Endothelial cell (in vitro differentiated cells): Measurements from ENCODE around the gene IL13. TPM values are rescaled to one million over a fixed set of nuclear protein-coding genes. Genes with fewer than 3 reads are reported as not detected.
"Not testable (repeated sequence)": the region's sequence is repeated elsewhere in the genome, so short reads cannot be mapped to it uniquely, and the experiment has no call there.

Experiments
- DNase-seq: peaks from one replicate; pipeline ENCODE4 v3.0.0; 2021; ENCODE audit warnings: low spot score
- H3K27ac Mint-ChIP-seq: one replicate; pipeline ENCODE4 v1.8.0; 2021; ENCODE audit warnings: mixed read lengths, inconsistent platforms; ENCODE audit not compliant: unreplicated experiment
- H3K27me3 Mint-ChIP-seq: one replicate; pipeline ENCODE4 v1.8.0; 2021; ENCODE audit warnings: mild to moderate bottlenecking, moderate library complexity, mixed read lengths, inconsistent platforms; ENCODE audit not compliant: unreplicated experiment
- H3K36me3 Mint-ChIP-seq: one replicate; pipeline ENCODE4 v1.8.0; 2021; ENCODE audit warnings: mild to moderate bottlenecking, low read depth, mixed read lengths, inconsistent platforms; ENCODE audit not compliant: unreplicated experiment
- H3K4me1 Mint-ChIP-seq: one replicate; pipeline ENCODE4 v1.8.0; 2021; ENCODE audit warnings: mild to moderate bottlenecking, mixed read lengths, inconsistent platforms; ENCODE audit not compliant: unreplicated experiment
- H3K4me3 Mint-ChIP-seq: one replicate; pipeline ENCODE4 v1.8.0; 2021; ENCODE audit warnings: mild to moderate bottlenecking, mixed read lengths, inconsistent platforms; ENCODE audit not compliant: unreplicated experiment
- H3K9me3 Mint-ChIP-seq: one replicate; pipeline ENCODE4 v1.8.0; 2021; ENCODE audit warnings: mixed read lengths, inconsistent platforms; ENCODE audit not compliant: unreplicated experiment
- CTCF ChIP-seq: fragments of 200-600 bp; sonication (generic); IDR thresholded peaks from one replicate; pipeline ENCODE4 v1.5.0; 2021; ENCODE audit warnings: antibody characterized with exemption; ENCODE audit not compliant: unreplicated experiment
- total RNA-seq: library from RNA; stranded (reverse); fragmentation: NEBNext Ultra II Directional; extraction: Animal tissue kit (Norgen Biotek cat#: 25700); gene quantifications from one replicate; pipeline ENCODE4 v1.2.1, GENCODE V29; 2021; ENCODE audit not compliant: unreplicated experiment

IL13 gene
- total RNA-seq, 1 donor from 2014 or later = not detected

- TF ChIP-seq CTCF = no peak
- no peaks in the 10 kb centered on the region for H3K27me3 Mint-ChIP-seq
- DNase-seq = no peak
- H3K36me3 Mint-ChIP-seq = peaks cover 3% of the 10 kb centered on the region
- no peak overlapping the region for H3K4me3 Mint-ChIP-seq
- no peaks in the 10 kb centered on the region for H3K9me3 Mint-ChIP-seq
- H3K4me1 Mint-ChIP-seq = peaks cover 26% of the 10 kb centered on the region
- H3K27ac Mint-ChIP-seq = no peak overlapping the region
These were observed 30.8 kb downstream of the IL13 start for GRCh38 chr5:132688536-132689339.

GRCh38 chr5:132689513-132689912, 31.5 kb downstream of the IL13 start:
- DNase-seq = no peak
- TF ChIP-seq CTCF = no peak
- H3K36me3 Mint-ChIP-seq = peaks cover 3% of the 10 kb centered on the region
- H3K9me3 Mint-ChIP-seq = no peaks in the 10 kb centered on the region
- H3K4me3 Mint-ChIP-seq = no peak overlapping the region
- H3K27me3 Mint-ChIP-seq = no peaks in the 10 kb centered on the region
- H3K4me1 Mint-ChIP-seq = peaks cover 26% of the 10 kb centered on the region
- H3K27ac Mint-ChIP-seq = no peak overlapping the region

- no peaks in the 10 kb centered on the region for H3K9me3 Mint-ChIP-seq
- H3K27me3 Mint-ChIP-seq = no peaks in the 10 kb centered on the region
- no peak for DNase-seq
- no peak overlapping the region for H3K4me3 Mint-ChIP-seq
- peaks cover 3% of the 10 kb centered on the region for H3K36me3 Mint-ChIP-seq
- peaks cover 23% of the 10 kb centered on the region for H3K4me1 Mint-ChIP-seq
- no peak overlapping the region for H3K27ac Mint-ChIP-seq
- TF ChIP-seq CTCF = no peak
These were observed 32.2 kb downstream of the IL13 start for GRCh38 chr5:132690156-132690555.

GRCh38 chr5:132691755-132692631, 34.0 kb downstream of the IL13 start:
- H3K4me1 Mint-ChIP-seq = peaks cover 18% of the 10 kb centered on the region
- not testable (repeated sequence) for H3K27ac Mint-ChIP-seq, H3K27me3 Mint-ChIP-seq, H3K36me3 Mint-ChIP-seq, H3K9me3 Mint-ChIP-seq, DNase-seq, H3K4me3 Mint-ChIP-seq

GRCh38 chr5:132692632-132692967, 34.6 kb downstream of the IL13 start:
- TF ChIP-seq CTCF = no peak
- peaks cover 18% of the 10 kb centered on the region for H3K4me1 Mint-ChIP-seq
- no peak overlapping the region for H3K4me3 Mint-ChIP-seq

More at GRCh38 chr5:132692632-132692967, 34.6 kb downstream of the IL13 start:
- no peaks in the 10 kb centered on the region for H3K27me3 Mint-ChIP-seq
- H3K9me3 Mint-ChIP-seq = no peaks in the 10 kb centered on the region
- no peak overlapping the region for H3K27ac Mint-ChIP-seq
- peaks cover 3% of the 10 kb centered on the region for H3K36me3 Mint-ChIP-seq
- no peak for DNase-seq
